Peyer's patch (tissue), 4 donors: ENCODE data around the gene ABHD12B.

Experiments used
- CTCF ChIP-seq, 6 experiments: fragments of 450-650 bp in 4 of 6; fragments of 200-600 bp in 2 of 6; sonication (generic) in 1 of 6; IDR thresholded peaks; one replicate each; pipeline ENCODE4 v1.5.1; 2017 to 2019; ENCODE audit warnings: antibody characterized with exemption in 6 of 6, mild to moderate bottlenecking in 3 of 6, moderate library complexity in 1 of 6
- POLR2A ChIP-seq, 2 donors: fragments of 450-650 bp; IDR thresholded peaks; one replicate each; pipeline ENCODE4 v1.5.1; 2017; ENCODE audit warnings: antibody characterized with exemption in 2 of 2, mild to moderate bottlenecking in 2 of 2, moderate library complexity in 2 of 2

- TF ChIP-seq POLR2A (IDR thresholded peaks at IDR 0.05): no peak
- no peak for TF ChIP-seq CTCF (IDR thresholded peaks at IDR 0.05)
Observed at GRCh38 chr14:50887476-50887875, 15.6 kb downstream of the ABHD12B start.
